Liver (tissue), 9 donors: Measurements from ENCODE around the gene HSP90AB1. TPM values are rescaled to one million over a fixed set of nuclear protein-coding genes. Genes with fewer than 3 reads are reported as not detected.

Experiments used
- DNase-seq: peaks from one replicate; pipeline ENCODE4 v3.0.0-alpha.2; 2017; ENCODE audit warnings: low spot score
- H3K27ac ChIP-seq, 2 donors: one replicate each; pipeline ENCODE4 v1.7.0; 2013; ENCODE audit warnings: inconsistent platforms in 2 of 2, low read length in 2 of 2, control low read depth in 1 of 2, low read depth in 1 of 2, mild to moderate bottlenecking in 1 of 2
- H3K27me3 ChIP-seq, 4 donors: one replicate each; pipeline versions ENCODE4 v1.6.1 to v1.7.0; 2013; ENCODE audit warnings: low read length in 3 of 4, inconsistent platforms in 1 of 4, mild to moderate bottlenecking in 1 of 4, moderate library complexity in 1 of 4; ENCODE audit not compliant: control insufficient read depth in 4 of 4, insufficient read depth in 4 of 4
- H3K36me3 ChIP-seq, 4 donors: one replicate each; pipeline versions ENCODE4 v1.6.1 to v1.7.0; 2013; ENCODE audit warnings: low read length in 3 of 4, mild to moderate bottlenecking in 3 of 4, low read depth in 1 of 4, moderate library complexity in 1 of 4; ENCODE audit not compliant: control insufficient read depth in 4 of 4, insufficient read depth in 3 of 4
- H3K4me1 ChIP-seq, 4 donors: one replicate each; pipeline versions ENCODE4 v1.6.1 to v1.7.0; 2013; ENCODE audit warnings: low read length in 3 of 4, mild to moderate bottlenecking in 3 of 4, moderate library complexity in 1 of 4; ENCODE audit not compliant: control insufficient read depth in 4 of 4, insufficient read depth in 4 of 4
- H3K4me3 ChIP-seq, 3 donors: one replicate each; pipeline versions ENCODE4 v1.6.1 to v1.7.0; 2013; ENCODE audit warnings: low read length in 3 of 3, control low read depth in 1 of 3, low read depth in 1 of 3, mild to moderate bottlenecking in 1 of 3
- H3K9ac ChIP-seq, 2 donors: one replicate each; pipeline ENCODE4 v1.7.0; 2013; ENCODE audit warnings: low read length in 2 of 2, mild to moderate bottlenecking in 2 of 2, moderate library complexity in 2 of 2, control low read depth in 1 of 2, low read depth in 1 of 2
- H3K9me3 ChIP-seq, 4 donors: one replicate each; pipeline versions ENCODE4 v1.6.1 to v1.7.0; 2013; ENCODE audit warnings: low read length in 3 of 4; ENCODE audit not compliant: control insufficient read depth in 4 of 4
- ATF3 ChIP-seq: IDR thresholded peaks from 2 replicates; pipeline ENCODE4 v1.6.1; 2016; ENCODE audit warnings: antibody characterized with exemption
- CTCF ChIP-seq: fragments of 150-350 bp; IDR thresholded peaks from 2 replicates; pipeline ENCODE4 v1.5.1; 2017; ENCODE audit warnings: improper control_type of control experiment, low read depth, low read length; ENCODE audit not compliant: missing input control
- EGR1 ChIP-seq, 2 donors: IDR thresholded peaks; 2 replicates each; pipeline ENCODE4 v1.6.1; 2016 to 2018; ENCODE audit warnings: antibody characterized with exemption in 2 of 2, low read depth in 2 of 2
- FOXA1 ChIP-seq: IDR thresholded peaks from 2 replicates; pipeline ENCODE4 v1.6.1; 2016; ENCODE audit warnings: antibody characterized with exemption
- FOXA2 ChIP-seq: IDR thresholded peaks from 2 replicates; pipeline ENCODE4 v1.6.1; 2016; ENCODE audit warnings: antibody characterized with exemption
- GABPA ChIP-seq, 2 donors: IDR thresholded peaks in 1 of 2; conservative IDR thresholded peaks in 1 of 2; 2 replicates each; pipeline ENCODE4 v1.6.1; 2016; ENCODE audit warnings: antibody characterized with exemption in 2 of 2, mild to moderate bottlenecking in 1 of 2, moderate library complexity in 1 of 2
- HNF4A ChIP-seq, 2 donors: conservative IDR thresholded peaks; 2 replicates each; pipeline ENCODE4 v1.6.1; 2016; ENCODE audit warnings: antibody characterized with exemption in 2 of 2, mild to moderate bottlenecking in 2 of 2
- HNF4G ChIP-seq: IDR thresholded peaks from 2 replicates; pipeline ENCODE4 v1.6.1; 2016; ENCODE audit warnings: antibody characterized with exemption
- JUND ChIP-seq, 2 donors: IDR thresholded peaks; 2 replicates each; pipeline ENCODE4 v1.6.1; 2016; ENCODE audit warnings: antibody characterized with exemption in 2 of 2
- MAX ChIP-seq: IDR thresholded peaks from 2 replicates; pipeline ENCODE4 v1.6.1; 2016; ENCODE audit warnings: antibody characterized with exemption
- NR2F2 ChIP-seq: IDR thresholded peaks from 2 replicates; pipeline ENCODE4 v1.6.1; 2016; ENCODE audit warnings: antibody characterized with exemption
- RAD21 ChIP-seq, 2 donors: IDR thresholded peaks; 2 replicates each; pipeline ENCODE4 v1.6.1; 2016; ENCODE audit warnings: antibody characterized with exemption in 2 of 2, mild to moderate bottlenecking in 2 of 2
- REST ChIP-seq: IDR thresholded peaks from 2 replicates; pipeline ENCODE4 v1.6.1; 2016; ENCODE audit warnings: antibody characterized with exemption, mild to moderate bottlenecking
- RXRA ChIP-seq, 2 donors: IDR thresholded peaks; 2 replicates each; pipeline ENCODE4 v1.6.1; 2017 to 2018; ENCODE audit warnings: antibody characterized with exemption in 2 of 2, mild to moderate bottlenecking in 1 of 2
- SP1 ChIP-seq: IDR thresholded peaks from 2 replicates; pipeline ENCODE4 v1.6.1; 2018; ENCODE audit warnings: antibody characterized with exemption, mild to moderate bottlenecking
- TAF1 ChIP-seq: conservative IDR thresholded peaks from 2 replicates; pipeline ENCODE4 v1.6.1; 2016; ENCODE audit warnings: antibody characterized with exemption, mild to moderate bottlenecking
- YY1 ChIP-seq: IDR thresholded peaks from 2 replicates; pipeline ENCODE4 v1.6.1; 2016; ENCODE audit warnings: antibody characterized with exemption, mild to moderate bottlenecking
- ZBTB33 ChIP-seq: IDR thresholded peaks from 2 replicates; pipeline ENCODE4 v1.6.1; 2016; ENCODE audit warnings: antibody characterized with exemption
- WGBS: extraction: QIAGEN DNeasy Blood & Tissue Kit; methylation state at CpG from one replicate; pipeline ENCODE4 v1.1.7; 2013; 5-methylcytosine and 5-hydroxymethylcytosine counted together
- polyA plus RNA-seq, 2 donors: library from polyadenylated mRNA; stranded (reverse) in 1 of 2; unstranded in 1 of 2; fragments of 200-250 nt in 1 of 2; fragments of >200 nt in 1 of 2; fragmentation: Nextera tagmentation in 1 of 2; extraction: Ambion mirVana in 1 of 2; gene quantifications; one replicate each; pipeline versions ENCODE4 v1.2.1 to v1.2.3, GENCODE V29; 2013 to 2015
- total RNA-seq, 2 donors: library from RNA; depleted of rRNA; stranded (reverse); fragments of >200 nt; gene quantifications; one replicate each; pipeline ENCODE4 v1.2.3, GENCODE V29; 2014
- donor health status: healthy.
- donor health status: healthy.
- donor health status: healthy.
- donor health status: healthy.
- donor health status: healthy.

The HSP90AB1 gene
- total and polyA plus RNA-seq, 4 donors: 129 to 281 (median 203) TPM

GRCh38 chr6:44223319-44224028 is 23.4 kb upstream of the HSP90AB1 start, which contains the start of gene SLC29A1:
Gene SLC29A1, plus strand, starts transcription at chr6:44223595. Its CDS starts 3,719 bp downstream, at chr6:44227314.
- WGBS: under 1% methylated on average over 72 of the region's 73 CpGs
- Histone ChIP-seq H3K9ac (peak within 1 kb of the TSS; percentile 3 to 24), H3K9me3 (no peaks in the 10 kb centered on the region), H3K4me1 (peaks cover 51 to 90% (median 72%) of the 10 kb centered on the region in 4 donors), H3K36me3 (no peaks in the 10 kb centered on the region), H3K27me3 (no peaks in the 10 kb centered on the region), H3K27ac (peak within 1 kb of the TSS; percentile 80 to 89), H3K4me3 (peak within 1 kb of the TSS; percentile 50 to 71 (median 50))
- peak; percentile 87 for DNase-seq
- TF ChIP-seq CTCF: peak; percentile 32
- TF ChIP-seq FOXA2: no peak
- TF ChIP-seq RAD21 (IDR thresholded peaks at IDR 0.05): peak in 1 of 2 donors; percentile 17

- WGBS: 5% methylated on average over 18 of the region's 18 CpGs
- no peaks in the 10 kb centered on the region for H3K27me3 ChIP-seq
- no peak overlapping the region for H3K9ac ChIP-seq
- no peaks in the 10 kb centered on the region for H3K9me3 ChIP-seq
- no peaks in the 10 kb centered on the region for H3K36me3 ChIP-seq
- H3K4me1 ChIP-seq: peaks cover 48 to 90% (median 76%) of the 10 kb centered on the region in 4 donors
- peak overlapping the region; percentile 80 to 89 for H3K27ac ChIP-seq
- no peak for TF ChIP-seq YY1
- TF ChIP-seq FOXA1: no peak
- TF ChIP-seq TAF1: no peak
- no peak for TF ChIP-seq FOXA2
- no peak for TF ChIP-seq HNF4A (conservative IDR thresholded peaks at IDR 0.05)
- no peak for TF ChIP-seq GABPA (IDR thresholded peaks at IDR 0.05 in 1 of 2, conservative IDR thresholded peaks at IDR 0.05 in 1 of 2)
- TF ChIP-seq CTCF: no peak
- no peak for TF ChIP-seq HNF4G
- no peak for TF ChIP-seq REST
- no peak for TF ChIP-seq NR2F2
- no peak for TF ChIP-seq RXRA (IDR thresholded peaks at IDR 0.05)
- TF ChIP-seq ZBTB33: no peak
- no peak for TF ChIP-seq EGR1 (IDR thresholded peaks at IDR 0.05; ENCODE audit: low read depth in 2 of 2)
- TF ChIP-seq RAD21 (IDR thresholded peaks at IDR 0.05): no peak
- no peak for TF ChIP-seq MAX
- no peak for TF ChIP-seq JUND (IDR thresholded peaks at IDR 0.05)
- TF ChIP-seq ATF3: no peak
- TF ChIP-seq SP1: no peak
- H3K4me3 ChIP-seq: peak overlapping the region; percentile 50 to 71 (median 50)
- DNase-seq: peak; percentile 56
These were observed 22.6 kb upstream of the HSP90AB1 start for GRCh38 chr6:44224029-44224964.
